GM04504 (cell line): ENCODE results near the gene KCNK15.
"Not testable (repeated sequence)": the region's sequence is repeated elsewhere in the genome, so short reads cannot be mapped to it uniquely, and the experiment has no call there.

Source experiments
- DNase-seq: peaks from one replicate; pipeline ENCODE4 v3.0.0-alpha.2; 2012; ENCODE audit warnings: low read depth

Gene KCNK15

DNA sequence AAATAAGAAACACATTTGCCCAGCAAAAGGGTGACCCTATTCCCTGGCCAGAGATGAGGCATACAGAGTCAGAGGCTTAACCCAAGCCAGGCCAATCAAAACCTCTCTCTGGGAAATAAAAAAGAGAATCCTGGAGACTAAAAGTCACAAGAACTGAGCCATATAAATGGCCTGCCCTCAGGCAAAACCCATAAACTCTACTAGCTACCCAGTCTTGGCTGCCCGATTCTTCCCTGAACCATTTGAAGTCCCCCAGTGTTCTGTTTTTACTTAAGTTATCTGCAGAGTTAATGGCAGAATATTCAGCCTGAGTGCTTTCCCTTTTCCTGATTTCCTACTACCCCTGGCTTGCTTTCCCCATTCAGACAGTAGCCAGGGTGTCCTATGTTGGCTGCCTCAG is 13.9 kb downstream of the KCNK15 start:
- no peak for DNase-seq

DNA sequence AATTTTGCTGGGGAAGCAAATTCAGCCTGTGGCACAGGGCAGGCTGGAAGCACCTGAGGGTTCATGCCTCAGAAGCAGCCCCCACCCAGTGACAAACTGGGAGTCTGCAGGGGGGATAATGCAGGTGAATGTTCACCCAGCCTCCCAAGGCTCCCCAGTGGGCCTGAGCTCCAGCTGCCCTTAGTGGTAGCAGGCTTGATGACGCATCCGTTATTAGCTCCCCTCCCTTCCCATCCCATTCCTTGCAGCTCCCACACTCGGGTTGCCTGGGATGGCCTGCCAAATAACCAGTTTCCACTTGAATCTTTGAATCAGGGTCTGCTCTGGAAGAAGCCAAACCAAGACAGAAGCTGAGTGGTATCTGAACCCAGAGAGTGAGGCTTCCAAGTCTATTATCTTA is 15.8 kb downstream of the KCNK15 start:
- no peak for DNase-seq

DNA sequence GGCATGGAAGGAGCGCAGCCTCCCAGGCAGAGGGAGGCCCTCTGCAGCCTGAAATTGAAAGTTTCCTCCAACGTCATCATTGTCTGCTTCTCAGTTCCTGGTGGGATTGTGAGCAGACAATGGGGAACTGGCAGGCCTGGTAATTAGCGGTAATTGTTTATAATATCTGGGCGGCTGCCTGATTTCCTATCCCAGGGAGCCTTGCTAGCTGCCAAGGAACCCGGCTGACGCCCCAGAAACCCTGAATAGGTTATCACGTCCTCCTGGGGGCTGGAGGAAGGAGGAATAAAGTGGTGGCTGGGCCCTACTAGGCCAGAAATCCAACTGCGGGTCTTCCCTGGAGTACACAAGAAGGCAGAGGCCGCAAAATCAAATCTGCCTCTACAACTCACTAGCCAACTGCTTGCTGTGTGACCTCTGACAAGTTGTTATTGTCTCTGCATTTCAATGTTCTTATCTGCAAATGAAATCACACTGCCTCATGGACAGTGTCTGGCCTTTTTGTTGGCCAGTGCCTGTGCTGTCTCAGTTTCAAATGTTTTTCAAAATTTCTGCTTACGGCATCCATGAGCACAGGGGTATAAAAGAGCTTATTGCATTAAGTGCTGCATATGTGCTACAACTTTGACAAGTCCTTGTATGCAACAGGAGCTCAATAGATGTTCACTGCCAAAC is 16.9 kb downstream of the KCNK15 start:
- DNase-seq = no peak

DNA sequence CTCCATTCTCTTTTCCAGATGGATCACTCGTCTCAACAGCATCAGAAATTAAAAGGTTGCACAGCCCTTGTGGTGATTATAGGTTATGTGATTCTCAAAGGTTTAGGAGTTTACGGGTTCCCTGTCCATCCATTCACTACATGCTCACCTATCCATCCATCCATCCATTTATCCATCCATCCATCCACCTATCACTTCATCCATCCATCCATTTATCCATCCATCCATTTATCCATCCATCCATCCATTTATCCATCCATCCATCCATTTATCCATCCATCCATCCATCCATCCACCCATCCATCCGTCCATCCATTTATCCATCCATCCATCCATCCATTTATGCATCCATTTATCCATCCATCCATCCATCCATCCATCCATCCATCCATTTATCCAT is 18.1 kb downstream of the KCNK15 start:
- not testable (repeated sequence) for DNase-seq

DNA sequence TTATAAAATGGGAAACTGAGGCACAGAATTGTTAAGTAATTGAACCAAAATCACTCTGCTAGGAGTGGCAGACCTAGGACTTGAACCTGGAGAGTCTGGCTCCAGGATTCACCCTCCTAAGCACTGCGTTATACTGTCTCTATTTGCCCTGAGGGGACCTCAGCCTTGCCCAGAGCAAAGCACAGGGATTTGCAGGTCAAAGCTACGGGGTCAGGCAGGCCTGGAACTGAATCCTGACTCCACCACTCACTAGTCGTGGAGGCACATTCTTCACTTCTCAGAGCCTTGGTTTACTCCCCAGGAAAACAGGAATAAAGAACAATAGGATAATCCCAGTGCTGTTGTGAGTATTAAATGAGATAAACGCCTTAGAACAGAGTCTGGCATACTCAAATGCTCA is 19.4 kb downstream of the KCNK15 start:
- no peak for DNase-seq

DNA sequence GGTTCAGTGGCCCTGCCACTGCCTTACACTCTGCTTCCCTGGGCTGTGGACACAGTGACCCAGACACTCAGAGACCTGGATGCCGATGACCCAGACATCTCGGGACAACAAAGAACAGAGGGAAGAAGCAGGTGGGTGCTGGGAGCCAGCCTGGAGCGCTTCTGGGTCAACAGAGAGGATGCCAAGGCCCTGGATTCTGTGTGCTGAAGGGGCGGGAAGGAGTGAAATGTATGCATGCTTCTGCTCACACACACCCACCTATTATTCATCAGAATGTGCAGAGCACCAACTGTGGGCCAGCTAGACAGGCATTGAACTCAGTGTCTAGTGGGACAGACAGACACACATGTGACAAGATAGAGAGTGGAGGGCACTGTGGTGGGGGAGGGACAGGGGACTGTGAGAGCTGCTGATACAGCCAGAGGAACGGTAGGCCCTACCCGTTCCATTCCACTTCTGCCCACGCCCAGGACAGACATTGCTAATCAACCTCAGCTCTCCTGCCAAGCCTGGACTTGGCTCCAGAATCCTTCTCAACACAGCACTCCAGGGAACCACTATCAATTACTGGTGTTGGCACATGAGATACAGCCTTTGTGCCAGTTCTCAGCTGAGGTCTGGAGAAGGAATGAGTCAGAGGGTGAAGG is 20.2 kb downstream of the KCNK15 start:
- no peak for DNase-seq

DNA sequence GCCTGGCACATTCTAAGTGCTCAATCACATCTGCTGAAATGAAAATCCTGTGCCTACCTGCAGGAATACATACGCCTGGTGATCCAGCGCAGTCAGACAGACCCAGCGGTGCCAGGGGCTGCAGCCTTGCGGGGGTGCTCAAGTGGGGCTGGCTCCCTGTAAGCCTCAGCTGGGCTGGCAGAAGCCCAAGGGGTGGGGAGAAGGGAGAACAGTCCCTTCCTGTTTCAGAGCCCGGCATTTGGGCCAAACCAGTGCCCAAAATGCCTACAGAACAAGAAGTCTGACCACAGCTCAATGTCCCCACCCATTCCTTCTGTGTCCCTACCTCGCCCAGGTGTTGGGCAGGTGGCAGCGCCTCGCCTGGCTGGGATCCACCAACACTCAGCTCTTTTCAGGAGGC is 22.6 kb downstream of the KCNK15 start:
- DNase-seq = no peak

DNA sequence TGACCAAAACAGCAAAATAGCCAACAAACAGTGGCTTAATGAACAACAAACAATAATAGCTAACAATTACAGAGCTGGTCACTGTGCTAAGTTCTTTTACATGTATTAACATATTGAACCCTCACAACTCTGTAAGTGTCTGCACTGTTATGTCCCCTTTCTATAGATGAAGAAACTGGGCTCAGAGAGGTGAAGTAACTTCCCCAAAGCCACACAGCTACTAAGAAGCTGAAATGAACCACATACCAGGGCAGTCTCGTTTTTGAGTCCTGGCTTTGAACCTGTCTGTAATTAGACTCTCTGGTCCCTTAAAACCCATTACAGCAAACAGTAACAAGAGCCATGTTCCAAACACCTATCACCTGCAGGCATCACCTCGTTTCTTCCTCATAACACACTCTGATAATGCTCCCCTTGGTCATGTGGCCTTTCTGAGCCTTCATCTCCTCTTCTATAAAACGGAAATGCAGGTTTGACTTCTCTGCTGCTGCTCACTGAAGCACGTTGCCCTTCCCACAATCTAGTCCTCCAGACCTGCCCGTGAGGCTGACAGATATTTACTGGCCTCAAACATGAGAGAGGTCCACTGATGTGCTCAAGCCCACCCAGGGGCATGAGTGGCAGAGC is 23.3 kb downstream of the KCNK15 start:
- DNase-seq = no peak

DNA sequence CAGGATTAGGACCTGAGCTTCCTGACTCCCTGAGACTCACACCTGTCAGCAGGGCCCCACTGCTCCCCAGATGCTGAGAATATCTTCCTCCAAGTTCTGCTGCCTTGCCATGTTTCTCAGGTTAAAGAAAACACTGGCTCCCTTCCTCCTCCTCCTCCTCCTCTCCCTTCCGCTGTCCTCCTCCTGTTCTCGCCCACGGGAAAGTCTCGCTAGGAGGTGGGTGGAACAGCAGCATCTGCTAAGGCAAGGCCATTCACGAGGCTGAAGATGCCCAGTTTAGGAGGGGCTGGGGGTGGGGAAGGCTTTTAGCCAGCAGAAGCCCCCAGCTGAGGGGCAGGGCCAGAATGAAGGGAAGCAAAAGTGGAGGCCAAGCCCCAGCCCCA is 23.8 kb downstream of the KCNK15 start:
- no peak for DNase-seq

DNA sequence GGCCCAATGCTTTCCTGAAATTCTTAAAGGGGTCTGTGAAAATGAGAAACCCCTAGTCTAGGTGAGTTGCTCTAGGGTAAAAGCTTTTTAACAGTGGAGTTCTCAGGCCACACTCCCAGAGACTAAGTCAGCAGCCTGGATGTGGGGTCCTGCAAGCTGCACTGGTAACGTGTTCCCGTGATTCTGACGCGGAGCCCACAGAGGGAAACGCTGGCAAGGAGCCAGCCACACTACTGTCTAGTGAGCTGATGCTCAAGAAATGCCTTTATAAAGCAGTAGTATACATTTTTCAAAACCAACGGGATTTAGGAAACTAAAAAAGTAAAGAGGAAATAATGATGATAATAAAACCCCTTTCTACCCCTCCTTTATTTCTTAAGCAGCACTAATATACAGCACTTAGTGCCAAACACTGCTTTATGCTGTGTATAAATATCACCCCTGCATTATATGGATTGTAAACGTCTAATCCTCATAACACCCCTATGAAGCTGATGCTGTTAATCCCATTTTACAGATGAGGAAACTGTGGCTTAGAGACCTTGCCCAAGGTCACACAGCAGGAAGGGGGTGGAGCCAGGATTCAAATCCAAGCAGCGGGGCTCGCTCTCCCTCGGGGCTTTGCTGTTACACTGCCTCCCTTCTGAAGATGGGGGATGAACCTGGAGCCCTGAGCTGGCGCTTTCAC is 25.0 kb downstream of the KCNK15 start:
- no peak for DNase-seq

DNA sequence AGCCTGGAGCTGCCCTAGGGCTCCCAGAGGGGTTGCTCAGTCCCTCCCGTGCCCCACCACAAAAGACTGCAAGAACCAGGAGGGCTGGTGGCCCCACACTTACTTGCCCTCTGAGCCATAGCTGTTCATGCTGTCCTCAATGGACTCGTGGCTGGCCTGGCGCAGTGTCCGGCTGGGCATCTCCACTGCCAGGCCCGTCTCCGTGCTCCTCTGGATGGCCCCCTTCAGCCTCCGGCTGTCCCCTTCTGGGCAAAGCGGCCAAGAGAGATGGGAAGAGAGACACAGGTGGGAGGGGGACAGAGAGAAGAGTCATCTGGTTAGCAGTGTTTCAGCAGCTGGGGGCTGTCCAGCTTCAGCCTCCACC is 25.5 kb downstream of the KCNK15 start:
- no peak for DNase-seq

DNA sequence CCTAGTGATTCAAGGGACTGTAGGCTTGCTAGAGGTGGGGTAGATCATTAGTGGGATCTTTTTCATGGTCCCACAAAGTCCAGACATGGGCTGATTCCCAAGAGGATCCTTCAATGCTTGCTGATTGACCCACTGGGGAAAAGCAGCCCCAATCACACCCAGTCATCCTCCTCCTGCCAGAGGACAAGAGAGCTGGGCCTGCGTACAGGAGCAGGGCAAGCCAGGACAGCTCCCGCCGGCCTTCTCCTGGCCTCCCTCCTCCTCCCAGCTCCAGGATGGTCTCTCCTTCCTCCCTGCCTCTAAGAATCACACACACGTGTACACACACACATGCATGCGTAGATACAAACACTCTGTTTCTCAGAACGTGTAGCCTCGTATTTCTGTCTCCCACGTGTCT is 27.0 kb downstream of the KCNK15 start:
- no peak for DNase-seq

DNA sequence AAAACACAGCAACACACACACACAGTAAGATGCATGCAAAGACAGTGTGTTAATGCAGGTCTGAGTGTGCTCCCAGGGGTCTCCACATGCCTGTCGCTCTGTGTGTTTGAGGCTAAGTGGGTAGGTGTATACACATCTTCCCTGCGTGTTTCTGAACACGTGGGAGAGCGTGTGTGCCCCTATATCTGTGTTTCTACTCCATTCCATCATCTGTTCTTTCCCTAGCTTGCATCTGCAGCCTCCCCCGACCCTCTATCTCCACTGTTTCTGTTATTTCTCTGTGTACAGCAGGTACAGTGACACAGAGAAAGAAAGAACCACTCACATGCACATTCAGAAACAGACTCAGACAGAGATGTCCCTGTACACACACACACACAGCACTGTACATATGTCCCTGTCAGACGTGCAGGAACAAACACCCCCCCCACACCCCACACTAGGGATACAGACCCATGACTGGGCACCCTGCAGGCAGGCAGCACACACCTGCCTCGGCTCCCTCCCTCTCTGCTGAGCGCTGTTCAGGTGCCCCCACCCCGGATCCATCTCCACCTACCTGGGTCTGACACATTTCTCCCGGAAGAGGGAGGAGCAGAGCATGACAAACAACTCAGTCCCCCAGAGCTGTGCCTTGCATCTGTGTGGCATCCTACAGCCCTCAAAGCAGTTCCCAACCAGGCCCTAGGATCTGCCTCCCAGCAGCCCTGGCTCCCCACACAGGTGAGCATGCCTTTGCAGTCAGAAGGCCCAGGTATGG is 27.6 kb downstream of the KCNK15 start:
- no peak for DNase-seq

DNA sequence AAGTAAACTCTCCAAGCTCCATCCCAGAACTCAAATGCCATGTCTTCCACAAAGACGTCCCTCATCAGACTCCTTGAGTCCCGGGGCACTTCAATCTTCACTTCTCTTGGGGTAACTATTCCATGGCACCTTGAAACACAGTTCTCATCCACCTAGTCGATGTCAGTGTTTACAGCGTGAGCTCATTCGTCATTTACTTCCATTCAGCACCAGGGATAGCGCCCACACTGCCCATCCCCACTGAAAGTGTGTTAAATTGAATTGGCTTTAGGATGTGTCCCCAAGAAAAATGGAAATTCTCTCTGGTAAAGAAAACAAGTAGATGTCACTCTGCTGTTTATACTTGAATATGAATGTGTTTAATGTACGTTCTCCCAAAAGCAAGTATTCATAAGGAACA is 31.3 kb downstream of the KCNK15 start:
- no peak for DNase-seq

DNA sequence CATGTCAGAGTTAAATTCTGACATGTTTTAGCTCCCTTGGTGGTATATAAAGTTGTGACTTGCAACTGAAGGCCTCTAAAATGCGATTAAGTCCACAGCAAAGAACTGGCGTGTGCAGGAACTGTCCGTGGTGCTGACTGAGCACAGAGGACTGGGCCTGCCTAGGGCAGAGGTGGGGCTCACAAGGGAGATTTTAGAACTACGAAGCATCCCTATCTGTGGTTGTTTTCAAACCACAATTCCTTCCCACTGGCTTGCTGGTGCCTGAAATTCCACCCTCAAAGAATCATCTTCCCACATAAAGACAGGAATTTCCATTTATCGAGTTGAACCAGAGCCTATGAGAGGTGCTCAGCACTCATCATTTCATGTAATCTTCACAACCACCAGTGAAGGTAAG is 34.6 kb downstream of the KCNK15 start:
- DNase-seq = peak; percentile 22

DNA sequence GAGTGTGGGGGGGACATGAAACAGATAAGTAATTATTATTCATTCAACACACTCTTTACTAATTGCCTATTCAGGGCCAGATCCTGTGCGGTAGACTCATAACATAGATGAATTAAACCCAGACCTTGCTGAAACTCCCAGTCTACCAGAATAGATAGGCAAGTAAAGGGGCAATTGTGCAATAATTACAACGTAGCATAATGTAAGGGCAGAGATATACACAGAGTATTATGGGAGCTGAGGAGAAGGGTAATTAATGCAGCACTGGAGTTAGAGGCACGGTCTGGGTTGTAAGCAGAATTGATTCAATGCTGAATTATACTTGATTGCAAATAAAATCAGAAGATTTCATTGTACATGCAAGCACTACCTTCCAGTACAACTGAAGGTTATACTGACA is 35.5 kb downstream of the KCNK15 start:
- DNase-seq = no peak

DNA sequence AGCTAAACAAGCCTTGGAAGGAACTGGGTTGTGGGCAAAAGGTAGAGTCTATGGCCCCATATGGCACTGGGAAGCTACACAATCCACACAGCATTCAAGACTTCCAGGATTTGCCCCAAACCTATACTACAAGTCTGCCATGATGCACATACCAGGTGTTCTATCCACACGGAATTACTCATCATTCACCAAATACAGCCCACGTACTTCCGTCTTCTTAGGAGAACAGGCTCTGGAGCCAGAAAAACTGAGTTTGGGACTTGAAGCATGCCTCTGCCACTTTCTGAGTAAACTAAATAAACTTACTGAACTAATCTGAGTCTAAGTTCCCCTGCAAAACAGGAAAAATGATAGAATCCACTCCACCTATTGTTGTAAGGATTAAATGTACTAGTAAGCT is 36.1 kb downstream of the KCNK15 start:
- DNase-seq = no peak

DNA sequence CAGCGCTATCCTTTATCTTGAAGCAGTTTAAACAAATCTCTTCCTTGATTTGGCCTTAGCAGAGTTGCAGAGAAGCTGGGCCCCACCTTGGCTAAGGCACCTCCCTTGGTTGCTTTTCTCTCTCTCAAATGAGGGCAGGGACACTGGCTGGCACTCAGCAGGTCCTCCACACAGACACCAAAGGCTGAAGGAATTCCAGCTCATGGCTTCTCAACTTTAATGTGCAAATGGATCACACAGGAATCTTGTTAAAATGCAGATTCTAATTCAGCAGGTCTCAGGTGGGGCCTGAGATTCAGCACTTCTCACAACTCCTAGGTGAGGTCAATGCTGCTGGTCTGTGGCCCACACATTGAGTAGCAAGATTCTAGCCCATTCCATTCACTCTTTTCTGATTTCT is 39.0 kb downstream of the KCNK15 start:
- DNase-seq = no peak

DNA sequence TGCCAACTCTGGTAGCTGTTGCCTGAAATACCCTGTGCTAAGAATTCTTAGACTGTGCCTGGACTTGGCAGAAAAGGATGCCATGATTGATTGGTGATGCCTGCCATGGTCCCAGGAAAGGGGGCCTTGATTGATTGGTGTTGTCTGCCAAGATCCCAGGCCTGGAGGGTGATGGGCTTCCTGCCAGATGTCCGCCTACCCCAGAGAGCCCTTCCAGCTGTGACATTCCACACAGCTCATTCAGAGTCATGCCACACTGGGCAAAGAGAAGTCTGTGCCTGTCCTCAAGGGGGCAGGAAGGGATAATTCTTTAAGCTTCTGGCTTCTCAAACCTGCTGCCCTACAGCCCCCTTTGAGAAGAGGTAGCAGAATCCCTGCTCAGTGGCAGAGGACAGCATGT is 40.1 kb downstream of the KCNK15 start:
- DNase-seq = no peak

DNA sequence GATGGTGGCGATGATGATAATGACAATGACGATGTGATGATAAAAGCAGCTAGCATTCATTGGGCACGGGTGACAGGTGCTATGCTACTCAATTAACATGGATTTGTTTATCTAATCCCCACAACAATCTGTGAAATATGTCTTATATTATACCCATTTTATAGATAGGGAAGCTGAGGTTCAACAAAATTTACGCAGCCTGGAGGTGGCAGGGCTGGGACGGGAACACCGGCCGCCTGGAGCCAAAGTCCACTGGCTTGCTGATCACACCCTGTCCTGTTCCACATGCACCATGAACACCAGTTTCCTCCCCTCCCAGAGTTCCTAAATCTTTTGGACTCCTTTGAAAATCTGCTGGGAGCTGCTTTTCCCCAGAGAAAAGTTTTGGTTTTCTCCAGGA is 41.6 kb downstream of the KCNK15 start:
- DNase-seq = no peak

DNA sequence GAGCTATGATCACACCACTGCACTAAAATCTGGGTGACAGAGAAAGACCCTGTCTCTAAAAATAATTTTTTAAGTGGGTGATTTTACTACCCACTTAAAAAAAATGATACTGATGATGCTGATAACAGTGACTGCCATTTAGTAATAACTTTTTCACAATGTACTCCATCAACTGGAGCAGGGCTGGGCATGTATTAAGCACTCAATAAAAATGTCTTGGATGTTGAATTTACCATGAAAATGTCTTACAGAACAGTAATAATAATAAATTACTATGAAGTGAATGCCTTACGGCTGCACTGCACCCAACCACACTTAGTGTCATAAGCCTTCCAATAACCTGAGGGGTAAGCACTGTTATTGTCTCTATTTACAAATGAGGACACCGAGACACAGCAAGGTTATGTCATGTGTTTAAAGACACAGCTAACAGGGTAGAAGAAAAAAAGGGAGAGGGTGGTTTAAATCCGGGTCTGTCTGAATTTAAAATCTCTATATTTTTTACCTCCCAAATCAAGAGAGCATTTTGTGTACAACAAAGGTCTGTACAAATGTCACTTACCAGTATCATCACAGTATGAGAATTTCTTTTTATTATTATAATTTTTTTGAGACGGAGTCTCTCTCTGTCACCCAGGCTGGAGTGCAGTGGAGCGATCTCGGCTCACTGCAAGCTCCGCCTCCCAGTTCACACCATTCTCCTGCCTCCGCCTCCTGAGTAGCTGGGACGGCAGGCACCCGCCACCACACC is 43.2 kb downstream of the KCNK15 start:
- DNase-seq = no peak
